H1 (cell line): ENCODE results near the gene UPB1. TPM values are rescaled to one million over a fixed set of nuclear protein-coding genes. Genes with fewer than 3 reads are reported as not detected.

Experiments used
- KDM5A ChIP-seq: fragments of 200-600 bp; IDR thresholded peaks from 2 replicates; pipeline ENCODE4 v1.7.1; 2012; ENCODE audit warnings: mild to moderate bottlenecking, low read length, inconsistent platforms, mixed read lengths
- RBBP5 ChIP-seq: IDR thresholded peaks from 2 replicates; pipeline ENCODE4 v1.7.1; 2012; ENCODE audit warnings: low read depth, mild to moderate bottlenecking, inconsistent platforms, low read length, moderate library complexity, borderline replicate concordance
- SRF ChIP-seq: IDR thresholded peaks from 2 replicates; pipeline ENCODE4 v1.6.1; 2011; ENCODE audit warnings: mild to moderate bottlenecking, low read depth, low read length, moderate library complexity
- SUZ12 ChIP-seq: fragments of 200-600 bp; sonication (generic); IDR thresholded peaks from 2 replicates; pipeline ENCODE4 v1.6.1; 2012; ENCODE audit warnings: mild to moderate bottlenecking, inconsistent platforms, low read length, moderate library complexity, mixed read lengths
- TBP ChIP-seq: IDR thresholded peaks from 2 replicates; pipeline ENCODE4 v1.6.1; 2011; ENCODE audit warnings: low read depth, low read length, improper control_type of control experiment
- polyA plus RNA-seq, 7 experiments: library from polyadenylated mRNA; depleted of rRNA in 3 of 7; stranded (reverse) in 5 of 7; unstranded in 2 of 7; fragments of >200 nt in 5 of 7; fragments of 200-250 nt in 2 of 7; gene quantifications; 1 replicate in 5 of 7; 2 replicates in 1 of 7; 4 replicates in 1 of 7; pipeline versions ENCODE4 v1.2.1 to v1.2.3, GENCODE V29; 2011 to 2013; ENCODE audit warnings: missing spikeins in 2 of 7, mixed read lengths in 2 of 7
- total RNA-seq: library from RNA; stranded (reverse); fragmentation: NEBNext Ultra II Directional; extraction: Animal tissue kit (Norgen Biotek cat#: 25700); gene quantifications from 2 replicates; pipeline ENCODE4 v1.2.1, GENCODE V29; 2021

The UPB1 gene
- total and polyA plus RNA-seq, 2 of the 8 experiments (the other 6 are each of a cell fraction or from before 2014, with no cell fraction given), result 0.09 TPM; not detected in 1

GRCh38 chr22:24504540-24504939, 9.4 kb downstream of the UPB1 start (continued):
- TF ChIP-seq SUZ12 (no peak), KDM5A (no peak), RBBP5 (no peak), TBP (no peak), SRF (no peak)
